Mesenteric fat pad (tissue), 1 donor: Measurements from ENCODE around the gene DPP7. TPM values are rescaled to one million over a fixed set of nuclear protein-coding genes. Genes with fewer than 3 reads are reported as not detected.
"Not testable (repeated sequence)": the region's sequence is repeated elsewhere in the genome, so short reads cannot be mapped to it uniquely, and the experiment has no call there.

Experiments
- DNase-seq: peaks from one replicate; pipeline ENCODE4 v3.0.0-alpha.2; 2020; ENCODE audit warnings: low spot score
- total RNA-seq: library from RNA; stranded (reverse); fragmentation: NEBNext Ultra II Directional; extraction: Animal tissue kit (Norgen Biotek cat#: 25700); gene quantifications from one replicate; pipeline ENCODE4 v1.2.1, GENCODE V29; 2021
- donor health status: DM: yes; HTN: yes; CAD: no.

The DPP7 gene
- total RNA-seq, 1 donor from 2014 or later, result 150 TPM

- DNase-seq, result no peak
Measured at GRCh38 chr9:137148242-137148641, 33.7 kb upstream of the DPP7 start.

- DNase-seq, result no peak
Measured at GRCh38 chr9:137147793-137148160, 33.2 kb upstream of the DPP7 start.

- DNase-seq, result no peak
Measured at GRCh38 chr9:137147091-137147792, 32.7 kb upstream of the DPP7 start.

GRCh38 chr9:137146527-137146918 is 32.0 kb upstream of the DPP7 start:
- no peak for DNase-seq

- no peak for DNase-seq
Measured at GRCh38 chr9:137145731-137146526, 31.4 kb upstream of the DPP7 start.

- DNase-seq, result no peak
Measured at GRCh38 chr9:137143459-137143858, 28.9 kb upstream of the DPP7 start.

- no peak for DNase-seq
Measured at GRCh38 chr9:137141976-137142936, 27.7 kb upstream of the DPP7 start.

- no peak for DNase-seq
Measured at GRCh38 chr9:137141050-137141810, 26.7 kb upstream of the DPP7 start.

- no peak for DNase-seq
Measured at GRCh38 chr9:137140151-137141012, 25.8 kb upstream of the DPP7 start.

GRCh38 chr9:137139468-137140150 is 25.1 kb upstream of the DPP7 start:
- DNase-seq, result no peak

GRCh38 chr9:137138722-137139467 is 24.4 kb upstream of the DPP7 start, which contains the start of gene GRIN1:
Gene GRIN1, plus strand, starts transcription at chr9:137139154. Its CDS starts 333 bp downstream, at chr9:137139487.
- DNase-seq, result no peak

GRCh38 chr9:137138058-137138721 is 23.7 kb upstream of the DPP7 start:
- no peak for DNase-seq

- no peak for DNase-seq
Measured at GRCh38 chr9:137136881-137137607, 22.5 kb upstream of the DPP7 start.

GRCh38 chr9:137136261-137136880 is 21.8 kb upstream of the DPP7 start:
- DNase-seq, result no peak

GRCh38 chr9:137135154-137135553 is 20.6 kb upstream of the DPP7 start:
- not testable (repeated sequence) for DNase-seq

- no peak for DNase-seq
Measured at GRCh38 chr9:137134191-137134590, 19.7 kb upstream of the DPP7 start.
